T-helper 22 cell (primary cell): ENCODE measurements around the gene NFKBIE.
A peak's percentile ranks its signal among the peaks of the same experiment; 100 is the strongest.

Experiments
- DNase-seq: peaks from one replicate; pipeline ENCODE4 v3.0.0-alpha.2; 2020; ENCODE audit warnings: low read depth

Gene NFKBIE

GRCh38 chr6:44226368-44227147 is 38.8 kb downstream of the NFKBIE start:
- no peak for DNase-seq

DNA sequence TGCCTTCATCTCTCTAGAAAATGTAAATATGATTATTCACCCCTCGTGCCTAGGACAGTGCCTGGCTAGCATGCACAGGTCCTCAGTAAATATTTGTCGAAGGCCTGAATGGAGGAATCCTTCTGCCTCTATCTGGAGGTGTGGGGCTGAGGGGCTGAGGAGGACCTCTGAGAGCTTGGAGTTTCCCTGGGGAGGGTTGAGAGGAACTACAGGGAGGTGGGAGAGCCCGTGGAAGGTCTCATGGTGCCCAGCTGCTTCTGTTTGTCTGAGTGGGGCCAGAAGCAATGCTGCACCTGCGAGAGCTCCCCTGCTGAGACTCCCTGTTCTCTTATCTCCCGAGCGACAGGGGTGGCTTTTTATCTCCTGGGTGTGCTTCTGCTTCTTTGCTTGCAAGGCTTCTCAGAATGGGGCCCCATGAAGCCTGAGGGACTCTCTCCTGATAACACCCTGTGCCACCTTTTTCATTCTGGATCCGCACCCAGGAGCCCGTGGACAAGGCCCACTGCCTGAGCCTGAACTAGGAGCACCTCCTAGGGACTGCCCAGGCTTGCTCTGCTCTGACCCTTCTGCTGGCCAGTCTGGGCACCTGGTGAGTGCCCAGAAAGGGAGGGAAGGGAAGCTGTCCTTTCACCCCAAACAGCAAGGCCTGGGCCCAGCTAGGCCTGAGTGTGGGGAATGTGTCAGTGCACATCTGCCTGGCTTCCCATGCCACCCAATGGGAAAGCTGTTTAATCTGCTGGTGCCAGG is 39.6 kb downstream of the NFKBIE start:
- DNase-seq = no peak

- DNase-seq = no peak
Measured at GRCh38 chr6:44224965-44225305, 40.4 kb downstream of the NFKBIE start.

GRCh38 chr6:44224029-44224964 is 41.1 kb downstream of the NFKBIE start:
- no peak for DNase-seq

GRCh38 chr6:44223319-44224028 is 41.9 kb downstream of the NFKBIE start, which contains the start of gene SLC29A1:
Gene SLC29A1, plus strand, starts transcription at chr6:44223595. Its CDS starts 3,719 bp downstream, at chr6:44227314.
- DNase-seq = peak; percentile 76

- DNase-seq = no peak
Measured at GRCh38 chr6:44222486-44223318, 42.6 kb downstream of the NFKBIE start.

GRCh38 chr6:44221961-44222335 is 43.4 kb downstream of the NFKBIE start:
- no peak for DNase-seq

DNA sequence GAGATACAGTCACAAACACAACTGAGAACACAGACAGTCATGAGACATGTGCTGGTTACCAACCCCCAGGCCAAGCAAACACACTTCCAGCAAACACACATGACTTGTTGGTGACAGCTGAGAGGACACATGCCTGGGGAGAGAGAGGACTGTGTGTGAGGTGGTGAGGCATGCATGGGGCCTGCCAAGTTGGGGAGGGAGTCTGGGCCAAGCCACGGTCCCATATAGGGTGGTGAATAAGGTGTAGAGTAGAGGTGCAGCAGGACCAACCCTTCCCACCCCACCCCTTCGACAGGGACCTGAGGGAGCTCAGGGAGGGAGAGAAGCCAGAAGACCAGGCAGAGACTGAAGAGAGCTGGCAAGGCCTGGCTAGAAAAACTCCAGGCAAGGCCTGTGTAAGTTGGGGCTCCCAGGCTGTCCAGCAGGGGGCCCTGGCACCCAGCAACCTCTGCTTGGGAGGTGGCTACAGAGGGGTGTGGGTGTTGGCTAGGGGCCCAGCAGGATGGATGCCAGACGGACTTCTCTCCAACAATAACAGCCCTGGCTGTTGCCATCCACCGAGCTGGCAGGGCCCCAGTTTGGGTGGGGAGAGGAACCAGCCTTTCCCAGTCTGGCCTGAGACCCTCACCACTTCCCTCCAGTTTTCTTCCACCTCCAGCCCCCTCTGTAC is 43.9 kb downstream of the NFKBIE start:
- peak; percentile 47 for DNase-seq

- no peak for DNase-seq
Measured at GRCh38 chr6:44220913-44221290, 44.4 kb downstream of the NFKBIE start.

GRCh38 chr6:44219815-44220784 is 45.3 kb downstream of the NFKBIE start:
- DNase-seq = no peak

DNA sequence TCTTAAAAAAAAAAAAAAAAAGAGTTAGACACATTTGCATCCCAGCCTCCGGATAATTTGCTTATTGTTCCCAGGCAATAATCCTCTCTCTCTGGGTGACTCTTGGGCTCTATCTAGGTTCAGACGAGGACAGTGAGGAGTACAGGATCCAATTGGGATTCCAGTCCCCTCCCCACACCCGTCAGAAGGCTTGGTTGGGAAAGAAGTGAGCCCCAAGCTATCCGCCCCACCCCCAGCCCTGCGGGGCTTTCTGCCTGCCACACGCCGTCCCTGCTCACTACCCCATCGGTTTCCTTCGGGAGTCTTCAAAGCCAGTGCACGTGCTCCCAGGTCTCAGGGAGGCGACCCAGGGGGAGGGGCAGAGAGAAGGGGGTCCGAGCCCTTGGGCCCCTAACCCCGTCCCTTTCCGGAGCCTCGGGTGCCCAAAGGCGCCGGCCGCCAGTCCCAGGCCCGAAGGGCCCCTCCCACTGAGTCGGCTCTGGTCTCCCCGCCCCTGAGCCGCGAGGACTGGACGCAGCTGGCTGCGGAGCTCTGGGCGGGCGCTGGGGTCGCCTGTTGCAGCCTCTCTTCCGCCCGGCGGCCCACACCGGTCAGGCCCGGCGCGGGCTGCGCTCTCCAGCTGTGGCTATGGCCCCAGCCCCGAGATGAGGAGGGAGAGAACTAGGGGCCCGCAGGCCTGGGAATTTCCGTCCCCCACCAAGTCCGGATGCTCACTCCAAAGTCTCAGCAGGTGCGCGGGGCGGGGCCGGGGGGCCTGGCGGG is 46.1 kb downstream of the NFKBIE start:
- no peak for DNase-seq

GRCh38 chr6:44217332-44218143 is 47.8 kb downstream of the NFKBIE start:
- DNase-seq = no peak

- DNase-seq = no peak
Measured at GRCh38 chr6:44216677-44217331, 48.5 kb downstream of the NFKBIE start, which contains the start of gene MYMX. Gene MYMX, plus strand, starts transcription at chr6:44216926. Its CDS starts 546 bp downstream, at chr6:44217472.

DNA sequence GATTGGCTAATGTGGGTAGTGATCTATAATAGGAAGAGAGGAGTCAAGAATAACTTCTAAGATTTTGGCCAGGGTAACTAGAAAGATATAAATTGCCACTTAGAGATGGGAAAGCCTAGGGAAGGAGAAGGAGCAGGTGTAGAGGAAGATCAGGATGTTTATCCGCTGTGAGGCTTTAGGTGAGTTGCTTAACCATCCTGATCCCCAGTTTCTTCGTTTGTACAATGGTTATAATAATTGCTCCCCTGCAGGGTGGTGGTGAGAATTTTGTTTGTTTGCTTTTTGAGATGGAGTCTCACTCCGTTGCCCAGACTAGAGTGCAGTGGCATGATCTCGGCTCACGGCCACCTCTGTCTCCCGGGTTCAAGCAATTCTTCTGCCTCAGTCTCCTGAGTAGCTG is 51.0 kb downstream of the NFKBIE start:
- DNase-seq = no peak

GRCh38 chr6:44211284-44211683 is 54.1 kb downstream of the NFKBIE start:
- DNase-seq = no peak
